K562 (cell line): ENCODE results near the gene RUVBL1. TPM values are rescaled to one million over a fixed set of nuclear protein-coding genes. Genes with fewer than 3 reads are reported as not detected.

ENCODE experiments used
- CBX2 ChIP-seq: fragments of 200-600 bp; sonication (generic); IDR thresholded peaks from one replicate; pipeline ENCODE4 v1.6.1; 2012; ENCODE audit warnings: mild to moderate bottlenecking, low read length, inconsistent platforms; ENCODE audit not compliant: insufficient read depth, poor library complexity, severe bottlenecking
- COPS2 ChIP-seq: fragments of 450-650 bp; conservative IDR thresholded peaks from 2 replicates; pipeline ENCODE4 v1.6.1; 2016; ENCODE audit warnings: mild to moderate bottlenecking, moderate library complexity
- HDAC2 ChIP-seq: fragments of 450-650 bp; IDR thresholded peaks from 2 replicates; pipeline ENCODE4 v1.6.1; 2016; ENCODE audit warnings: mild to moderate bottlenecking
- HEY1 ChIP-seq: fragments of 250-450 bp; sonication (Bioruptor Pico); IDR thresholded peaks from 2 replicates; pipeline ENCODE4 v1.5.0; 2020; ENCODE audit warnings: mild to moderate bottlenecking, moderate library complexity, borderline replicate concordance
- MAFF ChIP-seq: IDR thresholded peaks from 2 replicates; pipeline ENCODE4 v1.6.1; 2012; ENCODE audit warnings: low read length, improper control_type of control experiment
- MAFK ChIP-seq: IDR thresholded peaks from 2 replicates; pipeline ENCODE4 v1.6.1; 2011; ENCODE audit warnings: low read length, improper control_type of control experiment
- MAZ ChIP-seq, 2 experiments: fragments of 450-650 bp in 1 of 2; sonication (generic) in 1 of 2; formaldehyde crosslinking; IDR thresholded peaks in 1 of 2; conservative IDR thresholded peaks in 1 of 2; 2 replicates each; pipeline versions ENCODE4 v1.4.0 to v1.5.0; 2020; ENCODE audit warnings: mild to moderate bottlenecking in 1 of 2, missing genetic modification reagents in 1 of 2
- MED1 ChIP-seq: sonication (generic); formaldehyde crosslinking; IDR thresholded peaks from 2 replicates; pipeline ENCODE4 v1.8.1; 2023; ENCODE audit warnings: missing genetic modification reagents, borderline replicate concordance
- PURB ChIP-seq: sonication (generic); formaldehyde crosslinking; IDR thresholded peaks from 2 replicates; pipeline ENCODE4 v1.9.0; 2021; ENCODE audit warnings: low read depth, mild to moderate bottlenecking, missing genetic modification reagents
- RBBP5 ChIP-seq: fragments of 200-600 bp; sonication (generic); IDR thresholded peaks from 2 replicates; pipeline ENCODE4 v1.6.1; 2012; ENCODE audit warnings: borderline replicate concordance, mild to moderate bottlenecking, low read length, control low read depth, inconsistent platforms; ENCODE audit not compliant: insufficient read depth, poor library complexity, severe bottlenecking
- RBM14 ChIP-seq: fragments of 200-400 bp; formaldehyde crosslinking; IDR thresholded peaks from 2 replicates; pipeline ENCODE4 v1.6.1; 2018; ENCODE audit warnings: low read depth, mild to moderate bottlenecking, low read length, moderate library complexity, borderline replicate concordance; ENCODE audit not compliant: insufficient read depth
- RHOXF2B ChIP-seq: fragments of 250-450 bp; sonication (Bioruptor Pico); conservative IDR thresholded peaks from 2 replicates; pipeline ENCODE4 v1.5.1; 2021
- SFPQ ChIP-seq: fragments of 200-400 bp; formaldehyde crosslinking; IDR thresholded peaks from 2 replicates; pipeline ENCODE4 v1.6.1; 2017; ENCODE audit warnings: mild to moderate bottlenecking, low read depth, low read length, moderate library complexity
- STAT5B ChIP-seq: fragments of 250-450 bp; sonication (Bioruptor Pico); IDR thresholded peaks from 2 replicates; pipeline ENCODE4 v1.8.0; 2021; ENCODE audit warnings: mild to moderate bottlenecking, inconsistent platforms
- SUPT5H ChIP-seq: fragments of 450-650 bp; IDR thresholded peaks from 2 replicates; pipeline ENCODE4 v1.6.1; 2016
- TSHZ1 ChIP-seq: fragments of 250-450 bp; sonication (Bioruptor Pico); IDR thresholded peaks from 2 replicates; pipeline ENCODE4 v1.4.0; 2020; ENCODE audit warnings: mild to moderate bottlenecking, moderate library complexity
- ZBTB1 ChIP-seq: sonication (generic); formaldehyde crosslinking; IDR thresholded peaks from 2 replicates; pipeline ENCODE4 v1.8.1; 2023; ENCODE audit warnings: missing genetic modification reagents, low read depth, mild to moderate bottlenecking, borderline replicate concordance
- ZNF175 ChIP-seq: fragments of 200-800 bp; sonication (Bioruptor generic); IDR thresholded peaks from 2 replicates; pipeline ENCODE4 v1.6.1; 2016; ENCODE audit warnings: low read depth, mild to moderate bottlenecking, missing genetic modification characterization, missing compliant biosample characterization
- ZNF217 ChIP-seq: sonication (generic); formaldehyde crosslinking; IDR thresholded peaks from 2 replicates; pipeline ENCODE4 v1.8.0; 2022; ENCODE audit warnings: mild to moderate bottlenecking, missing genetic modification reagents
- ZNF512 ChIP-seq: IDR thresholded peaks from 2 replicates; pipeline ENCODE4 v1.6.1; 2016; ENCODE audit warnings: missing genetic modification characterization, missing compliant biosample characterization
- ZNF785 ChIP-seq: fragments of 250-450 bp; sonication (Bioruptor Pico); IDR thresholded peaks from 2 replicates; pipeline ENCODE4 v1.4.0; 2020; ENCODE audit warnings: mild to moderate bottlenecking
- polyA plus RNA-seq, 8 experiments: library from polyadenylated mRNA; depleted of rRNA in 4 of 8; stranded (reverse) in 5 of 8; unstranded in 3 of 8; fragments of >200 nt; fragmentation: Nextera tagmentation in 2 of 8; fragmentation: Illumina TruSeq in 1 of 8; extraction: Ambion mirVana in 2 of 8; extraction: Trizol in 1 of 8; gene quantifications; 2 replicates each; pipeline versions ENCODE4 v1.2.1 to v1.2.3, GENCODE V29; 2011 to 2014; ENCODE audit warnings: inconsistent platforms in 1 of 8, missing spikeins in 1 of 8
- total RNA-seq, 7 experiments: library from RNA; depleted of rRNA in 6 of 7; stranded (reverse); fragments of >200 nt in 6 of 7; fragmentation: Illumina TruSeq in 2 of 7; extraction: Trizol in 2 of 7; gene quantifications; 2 replicates each; pipeline versions ENCODE4 v1.2.1 to v1.2.3, GENCODE V29; 2011 to 2021; ENCODE audit warnings: low replicate concordance in 1 of 7

The RUVBL1 gene
- total and polyA plus RNA-seq, 9 of the 15 experiments (the other 6 are each of a cell fraction or from before 2014, with no cell fraction given), result 20.7 to 147 (median 113) TPM

DNA sequence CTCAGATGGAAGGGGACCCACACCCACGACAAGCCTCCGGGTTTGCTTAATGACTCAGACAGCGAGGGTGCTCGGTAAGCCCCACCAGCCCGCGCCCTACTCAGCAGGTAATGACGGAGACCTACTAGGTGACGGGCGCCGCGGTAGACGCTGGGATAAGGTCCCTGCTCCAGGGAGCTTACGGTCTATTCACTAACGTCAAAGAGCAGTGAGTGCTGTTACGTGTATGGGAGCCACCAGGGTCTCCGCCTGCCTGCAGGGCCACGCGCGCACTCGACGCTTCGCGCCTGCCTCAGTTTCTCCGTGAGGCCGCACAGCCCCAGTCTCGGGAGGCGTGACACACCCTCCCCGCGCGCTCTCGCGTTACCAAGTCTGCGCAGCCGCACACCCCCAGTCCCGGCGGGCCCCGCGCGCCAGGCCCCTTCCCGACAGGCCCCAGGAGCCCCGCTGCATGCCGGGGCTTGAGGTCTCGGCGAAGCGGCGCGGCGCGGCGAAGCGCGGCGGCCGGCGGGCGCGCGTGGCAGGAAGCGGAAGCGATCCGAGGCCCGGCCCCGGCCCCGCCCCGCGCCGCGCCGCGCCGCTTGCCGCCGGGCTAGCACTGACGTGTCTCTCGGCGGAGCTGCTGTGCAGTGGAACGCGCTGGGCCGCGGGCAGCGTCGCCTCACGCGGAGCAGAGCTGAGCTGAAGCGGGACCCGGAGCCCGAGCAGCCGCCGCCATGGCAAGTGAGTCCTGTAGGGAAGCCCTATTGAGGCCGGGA, 71.6 kb downstream of the RUVBL1 start, which contains the start of gene SEC61A1 (continued):
- no peak for TF ChIP-seq STAT5B (CRISPR knock-in tag)
- TF ChIP-seq ZNF512 (tag), result no peak
- no peak for TF ChIP-seq MED1 (CRISPR knock-in tag)
- TF ChIP-seq TSHZ1, result no peak
- no peak for TF ChIP-seq ZNF217 (CRISPR knock-in tag)
- TF ChIP-seq PURB (CRISPR knock-in tag), result no peak
- no peak for TF ChIP-seq RBM14
- no peak for TF ChIP-seq CBX2
- TF ChIP-seq HEY1 (CRISPR knock-in tag), result no peak
- TF ChIP-seq RBBP5, result peak; percentile 34
- peak; percentile 78 for TF ChIP-seq SUPT5H
- no peak for TF ChIP-seq ZNF785 (CRISPR knock-in tag)
- TF ChIP-seq MAFF, result no peak
- no peak for TF ChIP-seq MAFK
- peak in 1 of 2 experiments; percentile 45; a peak in 1 of 4 replicates for TF ChIP-seq MAZ (CRISPR knock-in tag; conservative IDR thresholded peaks at IDR 0.05 in 1 of 2, IDR thresholded peaks at IDR 0.05 in 1 of 2)
- no peak for TF ChIP-seq HDAC2
- no peak for TF ChIP-seq ZBTB1 (CRISPR knock-in tag)
- no peak for TF ChIP-seq ZNF175 (CRISPR knock-in tag)
- no peak for TF ChIP-seq SFPQ
- TF ChIP-seq RHOXF2B (CRISPR knock-in tag), result no peak
- TF ChIP-seq COPS2, result no peak
